Colonic mucosa (tissue), 4 donors: Measurements from ENCODE around the gene RALGAPB. TPM values are rescaled to one million over a fixed set of nuclear protein-coding genes. Genes with fewer than 3 reads are reported as not detected.

Experiments
- DNase-seq: peaks from one replicate; pipeline ENCODE4 v3.0.0-alpha.2; 2020
- H3K27ac ChIP-seq: fragments of 200-600 bp; one replicate; pipeline ENCODE4 v1.8.0; 2021
- H3K27me3 ChIP-seq: fragments of 200-600 bp; one replicate; pipeline ENCODE4 v1.8.0; 2021
- H3K36me3 ChIP-seq: fragments of 200-600 bp; one replicate; pipeline ENCODE4 v1.8.0; 2021
- H3K4me1 ChIP-seq: fragments of 200-600 bp; one replicate; pipeline ENCODE4 v1.8.0; 2021; ENCODE audit warnings: mild to moderate bottlenecking
- H3K4me3 ChIP-seq: fragments of 200-600 bp; one replicate; pipeline ENCODE4 v1.8.0; 2021
- H3K9ac ChIP-seq, 2 donors: one replicate each; pipeline ENCODE4 v1.7.0; 2013; ENCODE audit warnings: control low read depth in 2 of 2, low read depth in 2 of 2, low read length in 2 of 2
- H3K9me3 ChIP-seq: fragments of 200-600 bp; one replicate; pipeline ENCODE4 v1.8.0; 2021
- intact Hi-C: fragments of 100-400 bp; cut with DNase I; formaldehyde crosslinking; loops from one replicate; pipeline ENCODE4 v1.14.1; 2022
- total RNA-seq, 2 donors: library from RNA; stranded (reverse); fragmentation: NEBNext Ultra II Directional in 1 of 2; extraction: Animal tissue kit (Norgen Biotek cat#: 25700) in 1 of 2; gene quantifications; one replicate each; pipeline ENCODE4 v1.2.1, GENCODE V29; 2021
- TF ChIP-seq, protein P1 (sequence below): fragments of 200-600 bp; IDR thresholded peaks from one replicate; pipeline ENCODE4 v1.8.0; 2022; ENCODE audit warnings: antibody characterized with exemption, mild to moderate bottlenecking
- donor health status: healthy.
- donor health status: DM: no; HTN: no; CAD: no.
- donor health status: DM: no; HTN: no; CAD: no.

The RALGAPB gene
- total RNA-seq, 2 donors from 2014 or later: 30.5 to 33.7 TPM

- no peak overlapping the region for H3K4me3 ChIP-seq
- intact Hi-C loops: no loop called here
- H3K27me3 ChIP-seq: no peaks in the 10 kb centered on the region
- H3K36me3 ChIP-seq: no peaks in the 10 kb centered on the region
- no peaks in the 10 kb centered on the region for H3K9me3 ChIP-seq
- peaks cover 12% of the 10 kb centered on the region for H3K4me1 ChIP-seq
- TF ChIP-seq, protein P1, sequence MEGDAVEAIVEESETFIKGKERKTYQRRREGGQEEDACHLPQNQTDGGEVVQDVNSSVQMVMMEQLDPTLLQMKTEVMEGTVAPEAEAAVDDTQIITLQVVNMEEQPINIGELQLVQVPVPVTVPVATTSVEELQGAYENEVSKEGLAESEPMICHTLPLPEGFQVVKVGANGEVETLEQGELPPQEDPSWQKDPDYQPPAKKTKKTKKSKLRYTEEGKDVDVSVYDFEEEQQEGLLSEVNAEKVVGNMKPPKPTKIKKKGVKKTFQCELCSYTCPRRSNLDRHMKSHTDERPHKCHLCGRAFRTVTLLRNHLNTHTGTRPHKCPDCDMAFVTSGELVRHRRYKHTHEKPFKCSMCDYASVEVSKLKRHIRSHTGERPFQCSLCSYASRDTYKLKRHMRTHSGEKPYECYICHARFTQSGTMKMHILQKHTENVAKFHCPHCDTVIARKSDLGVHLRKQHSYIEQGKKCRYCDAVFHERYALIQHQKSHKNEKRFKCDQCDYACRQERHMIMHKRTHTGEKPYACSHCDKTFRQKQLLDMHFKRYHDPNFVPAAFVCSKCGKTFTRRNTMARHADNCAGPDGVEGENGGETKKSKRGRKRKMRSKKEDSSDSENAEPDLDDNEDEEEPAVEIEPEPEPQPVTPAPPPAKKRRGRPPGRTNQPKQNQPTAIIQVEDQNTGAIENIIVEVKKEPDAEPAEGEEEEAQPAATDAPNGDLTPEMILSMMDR: no peak
- H3K9ac ChIP-seq: peak overlapping the region in 1 of 2 donors; percentile 69
- H3K27ac ChIP-seq: no peak overlapping the region
- DNase-seq: no peak
These were observed 1.4 kb upstream of the RALGAPB start for GRCh38 chr20:38471245-38471644.

- intact Hi-C loops: no loop called here
- DNase-seq: no peak
These were observed 593 bp upstream of the RALGAPB start for GRCh38 chr20:38471987-38472512.

DNA sequence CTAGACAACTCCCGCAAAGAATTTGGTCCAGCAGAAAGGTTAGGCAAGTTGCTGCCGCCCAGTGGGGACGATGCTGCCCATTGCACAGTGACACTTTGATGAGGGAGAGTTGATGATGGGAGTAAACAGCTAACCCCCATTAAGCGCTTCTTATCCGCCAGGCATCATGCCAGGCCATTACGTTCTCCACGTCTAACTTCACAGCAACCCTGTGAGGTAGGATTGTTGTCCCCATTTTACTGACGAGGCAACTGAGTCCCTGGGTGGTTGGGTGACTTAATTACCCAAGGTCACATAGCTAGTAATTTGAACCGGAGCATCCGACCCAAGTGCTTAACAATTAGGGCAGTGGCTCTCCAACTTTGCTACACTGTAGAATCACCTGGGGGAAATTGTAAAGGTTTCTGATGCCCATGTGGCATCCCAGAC is 738 bp downstream of the RALGAPB start:
- no peaks in the 10 kb centered on the region for H3K9me3 ChIP-seq
- H3K27ac ChIP-seq: peak overlapping the region; percentile 92
- H3K27me3 ChIP-seq: no peaks in the 10 kb centered on the region
- no peaks in the 10 kb centered on the region for H3K36me3 ChIP-seq
- no peak for DNase-seq
- peak overlapping the region; percentile 69 to 94 for H3K9ac ChIP-seq
- intact Hi-C loops: no loop called here
- TF ChIP-seq, protein P1: no peak
- H3K4me3 ChIP-seq: peak overlapping the region; percentile 69
- H3K4me1 ChIP-seq: peaks cover 12% of the 10 kb centered on the region

More at GRCh38 chr20:38471987-38472512, 593 bp upstream of the RALGAPB start:
- Histone ChIP-seq H3K36me3 (no peaks in the 10 kb centered on the region), H3K27me3 (no peaks in the 10 kb centered on the region), H3K4me3 (peak overlapping the region; percentile 69), H3K9ac (peak overlapping the region; percentile 13 to 69), H3K27ac (peak overlapping the region; percentile 92), H3K9me3 (no peaks in the 10 kb centered on the region), H3K4me1 (peaks cover 12% of the 10 kb centered on the region)
- TF ChIP-seq, protein P1: no peak

- Histone ChIP-seq H3K27ac (no peak overlapping the region), H3K4me3 (no peak overlapping the region), H3K36me3 (no peaks in the 10 kb centered on the region), H3K9me3 (no peaks in the 10 kb centered on the region), H3K4me1 (peaks cover 12% of the 10 kb centered on the region), H3K27me3 (no peaks in the 10 kb centered on the region), H3K9ac (no peak overlapping the region)
- TF ChIP-seq, protein P1: no peak
- intact Hi-C loops: no loop called here
- DNase-seq: no peak
These were observed 5.1 kb downstream of the RALGAPB start for GRCh38 chr20:38477747-38478146.

GRCh38 chr20:38479596-38479995 is 7.0 kb downstream of the RALGAPB start:
- Histone ChIP-seq H3K36me3 (no peaks in the 10 kb centered on the region), H3K9ac (no peak overlapping the region)
- TF ChIP-seq, protein P1: no peak

More at GRCh38 chr20:38479596-38479995, 7.0 kb downstream of the RALGAPB start:
- DNase-seq: no peak
- intact Hi-C loops: no loop called here
- H3K27ac ChIP-seq: no peak overlapping the region
- H3K4me1 ChIP-seq: peaks cover under 1% of the 10 kb centered on the region
- H3K4me3 ChIP-seq: no peak overlapping the region
- H3K9me3 ChIP-seq: no peaks in the 10 kb centered on the region
- no peaks in the 10 kb centered on the region for H3K27me3 ChIP-seq
